Vagina (tissue), 2 donors: ENCODE measurements around the gene PHF10.

Source experiments
- POLR2AphosphoS5 ChIP-seq, 2 donors: sonication (generic); formaldehyde crosslinking; IDR thresholded peaks; one replicate each; pipeline ENCODE4 v1.9.0; 2017; ENCODE audit warnings: antibody characterized with exemption in 2 of 2, mild to moderate bottlenecking in 2 of 2, low read depth in 1 of 2; ENCODE audit not compliant: insufficient read depth in 1 of 2
- TF ChIP-seq, protein P1 (sequence below), 3 experiments: fragments of 450-650 bp in 2 of 3; fragments of 200-600 bp in 1 of 3; sonication (generic) in 1 of 3; IDR thresholded peaks; one replicate each; pipeline ENCODE4 v1.5.1; 2017 to 2019; ENCODE audit warnings: antibody characterized with exemption in 3 of 3, mild to moderate bottlenecking in 2 of 3, moderate library complexity in 2 of 3

DNA sequence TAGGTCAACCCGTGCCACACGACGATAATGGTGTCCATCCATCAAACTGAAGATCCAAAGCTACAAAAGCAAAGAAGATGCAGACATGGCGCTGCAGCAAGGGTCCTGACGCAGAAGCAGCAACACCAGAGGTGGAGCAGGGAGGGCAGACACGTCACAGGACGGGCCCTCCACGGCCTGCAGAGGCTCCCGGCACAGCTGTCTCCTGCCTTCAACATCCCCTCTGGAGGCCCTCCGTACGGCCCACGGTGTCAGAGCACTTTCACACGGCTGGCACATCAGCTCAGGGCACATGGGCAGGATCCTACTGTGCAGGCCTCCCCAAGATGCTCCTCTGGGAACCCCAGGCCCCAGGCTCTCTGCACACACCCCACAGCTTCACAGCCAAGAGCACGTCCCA is 60.1 kb downstream of the PHF10 start:
- TF ChIP-seq, protein P1, sequence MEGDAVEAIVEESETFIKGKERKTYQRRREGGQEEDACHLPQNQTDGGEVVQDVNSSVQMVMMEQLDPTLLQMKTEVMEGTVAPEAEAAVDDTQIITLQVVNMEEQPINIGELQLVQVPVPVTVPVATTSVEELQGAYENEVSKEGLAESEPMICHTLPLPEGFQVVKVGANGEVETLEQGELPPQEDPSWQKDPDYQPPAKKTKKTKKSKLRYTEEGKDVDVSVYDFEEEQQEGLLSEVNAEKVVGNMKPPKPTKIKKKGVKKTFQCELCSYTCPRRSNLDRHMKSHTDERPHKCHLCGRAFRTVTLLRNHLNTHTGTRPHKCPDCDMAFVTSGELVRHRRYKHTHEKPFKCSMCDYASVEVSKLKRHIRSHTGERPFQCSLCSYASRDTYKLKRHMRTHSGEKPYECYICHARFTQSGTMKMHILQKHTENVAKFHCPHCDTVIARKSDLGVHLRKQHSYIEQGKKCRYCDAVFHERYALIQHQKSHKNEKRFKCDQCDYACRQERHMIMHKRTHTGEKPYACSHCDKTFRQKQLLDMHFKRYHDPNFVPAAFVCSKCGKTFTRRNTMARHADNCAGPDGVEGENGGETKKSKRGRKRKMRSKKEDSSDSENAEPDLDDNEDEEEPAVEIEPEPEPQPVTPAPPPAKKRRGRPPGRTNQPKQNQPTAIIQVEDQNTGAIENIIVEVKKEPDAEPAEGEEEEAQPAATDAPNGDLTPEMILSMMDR (IDR thresholded peaks at IDR 0.05): no peak
- no peak for TF ChIP-seq POLR2AphosphoS5 (IDR thresholded peaks at IDR 0.05; ENCODE audit: insufficient read depth in 1 of 2, low read depth in 1 of 2)
